Astrocyte (in vitro differentiated cells and primary cell): ENCODE measurements around the gene MCCC1. TPM values are rescaled to one million over a fixed set of nuclear protein-coding genes. Genes with fewer than 3 reads are reported as not detected.

Experiments used
- DNase-seq: peaks from one replicate; pipeline ENCODE4 v3.0.0-alpha.2; 2010; ENCODE audit warnings: low read depth
- FAIRE-seq: peaks from 2 replicates; lab custom pipeline; 2011; peaks lifted over from hg19 to GRCh38; lab: Jason Lieb, UNC
- H2AFZ ChIP-seq: 2 replicates; pipeline ENCODE4 v1.6.0; 2012; ENCODE audit warnings: low read depth, low read length, inconsistent platforms
- H3K27ac ChIP-seq: 2 replicates; pipeline ENCODE4 v1.5.1; 2011; ENCODE audit warnings: low read depth, low read length, inconsistent platforms
- H3K27me3 ChIP-seq: 2 replicates; pipeline ENCODE4 v1.6.0; 2011; ENCODE audit warnings: low read length, inconsistent platforms; ENCODE audit not compliant: insufficient read depth
- H3K36me3 ChIP-seq: 2 replicates; pipeline ENCODE4 v1.5.1; 2011; ENCODE audit warnings: low read length, inconsistent platforms; ENCODE audit not compliant: insufficient read depth
- H3K4me1 ChIP-seq: 2 replicates; pipeline ENCODE4 v1.5.1; 2011; ENCODE audit warnings: low read length, inconsistent platforms; ENCODE audit not compliant: insufficient read depth
- H3K4me2 ChIP-seq: 2 replicates; pipeline ENCODE4 v1.6.0; 2012; ENCODE audit warnings: low read length, inconsistent platforms
- H3K4me3 ChIP-seq: 2 replicates; pipeline ENCODE4 v1.5.1; 2011; ENCODE audit warnings: low read depth, mild to moderate bottlenecking, low read length, inconsistent platforms; ENCODE audit not compliant: insufficient read depth
- H3K79me2 ChIP-seq: 2 replicates; pipeline ENCODE4 v1.6.0; 2012; ENCODE audit warnings: mild to moderate bottlenecking, low read length, inconsistent platforms; ENCODE audit not compliant: insufficient read depth
- H3K9ac ChIP-seq: 2 replicates; pipeline ENCODE4 v1.6.0; 2012; ENCODE audit warnings: mild to moderate bottlenecking, low read length, inconsistent platforms
- H3K9me3 ChIP-seq: 2 replicates; pipeline ENCODE4 v1.5.1; 2012; ENCODE audit warnings: low read depth, mild to moderate bottlenecking, low read length, inconsistent platforms; ENCODE audit not compliant: insufficient read depth
- H4K20me1 ChIP-seq: 2 replicates; pipeline ENCODE4 v1.6.0; 2012; ENCODE audit warnings: low read length, inconsistent platforms; ENCODE audit not compliant: insufficient read depth
- H3K27ac Mint-ChIP-seq: one replicate; pipeline ENCODE4 v1.8.0; 2021; ENCODE audit warnings: mild to moderate bottlenecking, mixed read lengths; ENCODE audit not compliant: unreplicated experiment
- H3K27me3 Mint-ChIP-seq: one replicate; pipeline ENCODE4 v1.8.0; 2021; ENCODE audit warnings: low read depth, mixed read lengths; ENCODE audit not compliant: unreplicated experiment
- H3K36me3 Mint-ChIP-seq: one replicate; pipeline ENCODE4 v1.8.0; 2021; ENCODE audit warnings: low read depth, mixed read lengths; ENCODE audit not compliant: unreplicated experiment
- H3K4me1 Mint-ChIP-seq: one replicate; pipeline ENCODE4 v1.8.0; 2021; ENCODE audit warnings: low read depth, mixed read lengths; ENCODE audit not compliant: unreplicated experiment
- H3K4me3 Mint-ChIP-seq: one replicate; pipeline ENCODE4 v1.8.0; 2021; ENCODE audit warnings: mild to moderate bottlenecking, moderate library complexity, mixed read lengths; ENCODE audit not compliant: unreplicated experiment
- H3K9me3 Mint-ChIP-seq: one replicate; pipeline ENCODE4 v1.8.0; 2021; ENCODE audit warnings: mild to moderate bottlenecking, mixed read lengths; ENCODE audit not compliant: unreplicated experiment
- EZH2 ChIP-seq: IDR thresholded peaks from 2 replicates; pipeline ENCODE4 v1.6.1; 2012; ENCODE audit warnings: mild to moderate bottlenecking, low read length, inconsistent platforms; ENCODE audit not compliant: insufficient read depth
- total RNA-seq: library from RNA; stranded (reverse); gene quantifications from 2 replicates; pipeline ENCODE4 v1.2.1, GENCODE V29; 2021
- TF ChIP-seq, protein P1 (sequence below): IDR thresholded peaks from 2 replicates; pipeline ENCODE4 v1.5.1; 2011; ENCODE audit warnings: low read depth, mild to moderate bottlenecking, inconsistent platforms, low read length, moderate library complexity; ENCODE audit not compliant: insufficient read depth

The MCCC1 gene
- total RNA-seq, 1 donor from 2014 or later, result 13.4 TPM

DNA sequence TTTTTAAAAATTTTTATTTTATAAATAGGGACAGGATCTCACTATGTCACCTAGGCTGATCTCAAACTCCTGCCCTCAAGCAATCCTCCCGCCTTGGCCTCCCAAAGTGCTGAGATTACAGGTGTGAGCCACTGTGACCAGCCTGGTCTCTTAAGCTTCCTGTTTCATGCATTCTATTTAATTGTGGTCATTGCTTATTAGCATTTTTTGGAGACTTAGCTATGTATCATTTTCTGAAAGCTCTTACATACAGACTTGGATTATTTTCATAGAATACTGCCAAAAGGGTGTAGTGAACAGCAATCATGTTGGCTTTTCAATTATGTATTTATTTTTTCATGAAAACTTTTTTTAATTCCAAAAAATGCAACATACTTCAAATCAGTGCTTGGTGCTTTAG is 67.5 kb downstream of the MCCC1 start:
- no peaks in the 10 kb centered on the region for H3K79me2 ChIP-seq
- no peak overlapping the region for H3K27ac ChIP-seq
- H2AFZ ChIP-seq, result no peak overlapping the region
- no peak overlapping the region for H3K4me2 ChIP-seq
- TF ChIP-seq, protein P1, sequence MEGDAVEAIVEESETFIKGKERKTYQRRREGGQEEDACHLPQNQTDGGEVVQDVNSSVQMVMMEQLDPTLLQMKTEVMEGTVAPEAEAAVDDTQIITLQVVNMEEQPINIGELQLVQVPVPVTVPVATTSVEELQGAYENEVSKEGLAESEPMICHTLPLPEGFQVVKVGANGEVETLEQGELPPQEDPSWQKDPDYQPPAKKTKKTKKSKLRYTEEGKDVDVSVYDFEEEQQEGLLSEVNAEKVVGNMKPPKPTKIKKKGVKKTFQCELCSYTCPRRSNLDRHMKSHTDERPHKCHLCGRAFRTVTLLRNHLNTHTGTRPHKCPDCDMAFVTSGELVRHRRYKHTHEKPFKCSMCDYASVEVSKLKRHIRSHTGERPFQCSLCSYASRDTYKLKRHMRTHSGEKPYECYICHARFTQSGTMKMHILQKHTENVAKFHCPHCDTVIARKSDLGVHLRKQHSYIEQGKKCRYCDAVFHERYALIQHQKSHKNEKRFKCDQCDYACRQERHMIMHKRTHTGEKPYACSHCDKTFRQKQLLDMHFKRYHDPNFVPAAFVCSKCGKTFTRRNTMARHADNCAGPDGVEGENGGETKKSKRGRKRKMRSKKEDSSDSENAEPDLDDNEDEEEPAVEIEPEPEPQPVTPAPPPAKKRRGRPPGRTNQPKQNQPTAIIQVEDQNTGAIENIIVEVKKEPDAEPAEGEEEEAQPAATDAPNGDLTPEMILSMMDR, result no peak
- Mint-ChIP-seq H3K9me3 (peaks cover 4% of the 10 kb centered on the region), H3K27ac (no peak overlapping the region), H3K27me3 (no peaks in the 10 kb centered on the region), H3K4me3 (no peak overlapping the region), H3K4me1 (peaks cover 2% of the 10 kb centered on the region), H3K36me3 (peaks cover 32% of the 10 kb centered on the region)
- H4K20me1 ChIP-seq, result no peaks in the 10 kb centered on the region
- FAIRE-seq, result no peak
- H3K4me3 ChIP-seq, result no peak overlapping the region
- no peak overlapping the region for H3K9ac ChIP-seq
- peak; percentile 71 for DNase-seq
- H3K9me3 ChIP-seq, result no peaks in the 10 kb centered on the region
- no peaks in the 10 kb centered on the region for H3K4me1 ChIP-seq
- no peaks in the 10 kb centered on the region for H3K27me3 ChIP-seq
- peaks cover 5% of the 10 kb centered on the region for H3K36me3 ChIP-seq

DNA sequence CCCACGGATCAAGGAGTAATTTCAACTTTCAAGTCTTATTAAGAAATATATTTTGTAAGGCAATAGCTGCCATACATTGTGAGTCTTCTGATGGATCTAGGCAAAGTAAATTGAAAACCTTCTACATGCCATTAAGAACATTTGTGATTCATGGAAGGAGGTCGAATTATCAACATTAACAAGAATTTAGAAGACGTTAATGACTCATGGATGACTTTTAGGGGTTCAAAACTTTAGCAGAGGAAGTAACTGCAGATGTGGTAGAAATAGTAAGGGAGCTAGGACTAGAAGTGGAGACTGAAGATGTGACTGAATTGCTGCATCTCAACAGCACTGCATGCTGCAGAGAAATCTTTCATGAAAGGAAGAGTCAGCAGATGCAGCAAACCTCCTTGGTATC is 70.9 kb downstream of the MCCC1 start:
- Histone ChIP-seq H3K27me3 (no peaks in the 10 kb centered on the region), H3K4me3 (no peak overlapping the region), H3K36me3 (no peaks in the 10 kb centered on the region), H3K79me2 (no peaks in the 10 kb centered on the region), H3K9ac (no peak overlapping the region), H2AFZ (no peak overlapping the region), H4K20me1 (no peaks in the 10 kb centered on the region), H3K4me1 (no peaks in the 10 kb centered on the region), H3K4me2 (no peak overlapping the region), H3K9me3 (no peaks in the 10 kb centered on the region), H3K27ac (no peak overlapping the region)
- Mint-ChIP-seq H3K9me3 (peaks cover 4% of the 10 kb centered on the region), H3K27me3 (no peaks in the 10 kb centered on the region), H3K4me3 (no peak overlapping the region), H3K27ac (no peak overlapping the region), H3K36me3 (peaks cover 23% of the 10 kb centered on the region), H3K4me1 (peaks cover 2% of the 10 kb centered on the region)
- DNase-seq (no peak), FAIRE-seq (no peak)
- TF ChIP-seq, protein P1, result no peak
- no peak for TF ChIP-seq EZH2

DNA sequence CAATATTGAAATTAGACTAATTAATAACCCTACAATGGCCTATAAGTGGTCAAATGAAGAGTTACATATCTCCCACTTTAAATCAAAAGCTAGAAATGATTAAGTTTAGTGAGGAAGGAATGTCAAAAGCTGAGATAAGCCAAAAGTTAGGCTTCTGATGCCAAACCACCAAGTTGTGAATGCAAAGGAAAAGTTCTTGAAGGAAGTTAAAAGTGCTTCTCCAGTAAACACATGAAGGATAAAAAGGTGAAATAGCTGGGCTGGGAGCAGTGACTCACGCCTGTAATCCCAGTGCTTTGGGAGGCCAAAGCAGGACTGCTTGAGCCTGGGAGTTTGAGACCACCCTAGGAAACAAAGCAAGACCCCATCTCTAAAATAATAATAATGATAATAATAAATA is 72.0 kb downstream of the MCCC1 start:
- H3K79me2 ChIP-seq, result no peaks in the 10 kb centered on the region
- no peaks in the 10 kb centered on the region for H3K4me1 ChIP-seq
- no peaks in the 10 kb centered on the region for H3K27me3 ChIP-seq
- peaks cover 4% of the 10 kb centered on the region for H3K9me3 Mint-ChIP-seq
- H3K36me3 Mint-ChIP-seq, result peaks cover 23% of the 10 kb centered on the region
- H3K27ac Mint-ChIP-seq, result no peak overlapping the region
- no peak overlapping the region for H2AFZ ChIP-seq
- TF ChIP-seq, protein P1, result no peak
- TF ChIP-seq EZH2, result no peak
- H4K20me1 ChIP-seq, result no peaks in the 10 kb centered on the region
- no peak for FAIRE-seq
- no peak overlapping the region for H3K4me2 ChIP-seq
- no peak overlapping the region for H3K27ac ChIP-seq
- H3K36me3 ChIP-seq, result no peaks in the 10 kb centered on the region
- peak; percentile 66 for DNase-seq
- H3K4me1 Mint-ChIP-seq, result peaks cover 2% of the 10 kb centered on the region
- no peak overlapping the region for H3K4me3 Mint-ChIP-seq
- no peak overlapping the region for H3K9ac ChIP-seq
- no peak overlapping the region for H3K4me3 ChIP-seq
- no peaks in the 10 kb centered on the region for H3K27me3 Mint-ChIP-seq
- no peaks in the 10 kb centered on the region for H3K9me3 ChIP-seq
